GM21390 (cell line): ENCODE results near the gene AP3M1.
A peak's percentile ranks its signal among the peaks of the same experiment; 100 is the strongest.

Experiments
- ATAC-seq: cut with Tn5 transposase; IDR thresholded peaks from one replicate; pipeline ENCODE4 v1.9.1; 2021; ENCODE audit not compliant: unreplicated experiment

Gene AP3M1

GRCh38 chr10:74117738-74118137 lies 32.9 kb downstream of the AP3M1 start:
- no peak for ATAC-seq

GRCh38 chr10:74114041-74114448 lies 36.6 kb downstream of the AP3M1 start:
- ATAC-seq, result no peak

GRCh38 chr10:74113546-74113945 lies 37.1 kb downstream of the AP3M1 start:
- no peak for ATAC-seq

- no peak for ATAC-seq
Measured at GRCh38 chr10:74111799-74112198, 38.8 kb downstream of the AP3M1 start.

- no peak for ATAC-seq
Measured at GRCh38 chr10:74110120-74110519, 40.5 kb downstream of the AP3M1 start.

- ATAC-seq, result no peak
Measured at GRCh38 chr10:74109452-74109851, 41.2 kb downstream of the AP3M1 start.

- ATAC-seq, result no peak
Measured at GRCh38 chr10:74107391-74107790, 43.2 kb downstream of the AP3M1 start.

GRCh38 chr10:74104996-74105395 lies 45.6 kb downstream of the AP3M1 start:
- no peak for ATAC-seq

- no peak for ATAC-seq
Measured at GRCh38 chr10:74104480-74104879, 46.1 kb downstream of the AP3M1 start.

- no peak for ATAC-seq
Measured at GRCh38 chr10:74103560-74104258, 46.9 kb downstream of the AP3M1 start.

GRCh38 chr10:74099836-74100235 lies 50.8 kb downstream of the AP3M1 start:
- ATAC-seq, result no peak

GRCh38 chr10:74099420-74099819 lies 51.2 kb downstream of the AP3M1 start:
- ATAC-seq, result no peak

- no peak for ATAC-seq
Measured at GRCh38 chr10:74097776-74098175, 52.9 kb downstream of the AP3M1 start.

- peak; percentile 94 for ATAC-seq
Measured at GRCh38 chr10:74096777-74097176, 53.9 kb downstream of the AP3M1 start.

GRCh38 chr10:74094231-74094630 lies 56.4 kb downstream of the AP3M1 start:
- no peak for ATAC-seq

GRCh38 chr10:74093530-74094164 lies 57.0 kb downstream of the AP3M1 start:
- no peak for ATAC-seq

- no peak for ATAC-seq
Measured at GRCh38 chr10:74092372-74092771, 58.3 kb downstream of the AP3M1 start.

- ATAC-seq, result no peak
Measured at GRCh38 chr10:74088722-74089121, 61.9 kb downstream of the AP3M1 start.

- ATAC-seq, result no peak
Measured at GRCh38 chr10:74086317-74086716, 64.3 kb downstream of the AP3M1 start.

- ATAC-seq, result peak; percentile 74
Measured at GRCh38 chr10:74084955-74085354, 65.7 kb downstream of the AP3M1 start.

GRCh38 chr10:74083304-74083703 lies 67.3 kb downstream of the AP3M1 start:
- ATAC-seq, result no peak

GRCh38 chr10:74081941-74082718 lies 68.5 kb downstream of the AP3M1 start:
- ATAC-seq, result no peak
